Activated CD4-positive, CD25-positive, alpha-beta regulatory T cell treated with anti-CD3 and anti-CD28 coated beads, Interleukin-2, amount 50 U/mL, for 72 hours (primary cell): ENCODE measurements around the gene CKMT2.

Experiments
- DNase-seq: peaks from one replicate; pipeline ENCODE4 v3.0.0; 2021

CKMT2 gene

DNA sequence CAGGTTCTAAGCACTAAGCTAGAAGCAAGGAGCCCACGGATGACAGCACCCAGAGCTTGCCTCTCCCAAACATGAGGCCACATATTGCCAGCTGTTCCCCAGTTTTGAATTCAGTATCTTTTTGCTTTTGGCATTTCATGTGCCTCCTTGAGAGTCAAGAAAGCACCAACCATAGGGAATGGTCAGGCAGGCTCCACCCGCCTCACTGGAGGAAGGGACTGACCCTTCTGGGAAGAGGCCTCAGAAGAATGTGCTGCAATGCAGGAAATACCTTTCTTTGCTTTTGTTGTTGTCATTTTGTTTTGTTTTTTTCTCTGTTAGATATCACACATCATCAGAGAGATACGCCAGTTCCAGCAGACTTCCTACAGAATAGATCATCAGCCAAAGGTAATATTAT is 13.7 kb upstream of the CKMT2 start:
- DNase-seq = no peak

DNA sequence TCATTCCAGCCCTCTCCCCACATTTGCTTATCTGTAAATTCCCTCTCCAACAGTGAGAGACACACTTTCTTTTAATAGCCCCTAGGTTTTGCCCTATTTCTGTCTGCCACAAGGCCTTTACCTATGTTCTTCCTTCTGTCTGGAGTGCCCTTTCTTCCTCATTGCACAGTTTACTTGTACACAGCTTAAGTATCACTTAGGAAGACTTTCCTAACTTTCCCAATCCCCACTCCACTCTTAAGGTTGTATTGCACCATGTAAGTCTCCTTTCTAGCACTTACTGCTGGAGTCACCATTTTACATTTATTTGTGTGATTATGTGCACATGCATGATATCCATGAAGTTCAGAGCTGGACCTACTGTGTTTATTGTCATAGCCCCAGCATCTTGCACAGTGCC is 10.8 kb upstream of the CKMT2 start:
- no peak for DNase-seq

DNA sequence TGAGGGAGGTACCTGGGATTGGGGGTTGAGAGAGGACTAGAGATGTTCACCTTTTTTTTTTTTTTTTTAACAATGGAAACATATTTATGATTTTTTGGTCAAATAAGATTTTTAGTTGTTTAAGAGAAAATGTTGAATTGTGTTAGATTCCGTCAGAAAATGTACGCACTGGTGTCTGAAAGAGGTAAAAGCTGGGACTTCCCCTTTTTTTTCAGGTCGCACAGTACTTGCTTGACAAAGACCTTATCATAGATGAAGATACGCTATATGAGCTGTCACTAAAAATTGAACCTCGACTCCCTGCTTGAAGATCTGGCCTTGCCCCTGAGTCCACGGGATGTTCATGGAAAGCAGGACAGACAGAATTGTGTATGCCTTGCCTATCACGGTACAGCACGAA is 7.7 kb upstream of the CKMT2 start:
- no peak for DNase-seq

DNA sequence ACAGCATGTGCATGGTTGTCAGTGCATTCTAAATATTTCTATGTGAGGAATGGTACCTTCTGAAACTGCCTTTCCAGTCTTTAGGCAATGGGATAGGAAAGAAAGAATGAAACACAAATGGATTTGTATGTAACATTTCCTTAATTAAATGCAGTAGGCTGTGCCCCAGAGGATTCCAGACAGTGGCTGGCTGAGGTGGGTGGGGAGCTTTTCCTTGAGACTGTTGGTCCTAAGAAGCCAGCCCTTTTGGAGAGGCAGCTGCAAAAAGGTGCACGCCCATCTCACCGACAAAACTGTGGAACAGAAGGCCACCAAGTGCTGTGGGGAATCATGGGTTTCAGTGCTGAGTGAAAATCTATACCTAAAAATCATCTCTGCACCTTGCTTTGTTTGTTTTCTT is 6.8 kb upstream of the CKMT2 start:
- no peak for DNase-seq

DNA sequence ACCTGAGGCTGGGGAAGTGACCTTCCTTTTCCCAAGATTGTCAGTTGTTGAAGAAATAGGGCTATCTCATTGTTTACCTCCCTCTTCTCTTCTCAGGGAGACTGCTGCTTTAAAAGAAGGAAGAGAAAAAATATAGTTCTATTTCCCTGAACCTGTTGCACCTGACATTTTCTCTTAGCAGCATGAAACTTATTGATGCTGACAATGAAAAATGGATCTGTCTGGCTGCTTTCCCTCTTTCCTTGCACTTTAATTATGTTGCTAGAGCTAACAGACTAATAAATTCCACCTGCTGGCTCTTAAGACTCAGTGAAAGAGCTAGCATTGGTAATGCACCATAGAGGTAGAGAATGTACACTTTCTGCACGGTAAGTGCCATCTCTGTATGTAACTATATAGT is 6.2 kb upstream of the CKMT2 start:
- DNase-seq = no peak

DNA sequence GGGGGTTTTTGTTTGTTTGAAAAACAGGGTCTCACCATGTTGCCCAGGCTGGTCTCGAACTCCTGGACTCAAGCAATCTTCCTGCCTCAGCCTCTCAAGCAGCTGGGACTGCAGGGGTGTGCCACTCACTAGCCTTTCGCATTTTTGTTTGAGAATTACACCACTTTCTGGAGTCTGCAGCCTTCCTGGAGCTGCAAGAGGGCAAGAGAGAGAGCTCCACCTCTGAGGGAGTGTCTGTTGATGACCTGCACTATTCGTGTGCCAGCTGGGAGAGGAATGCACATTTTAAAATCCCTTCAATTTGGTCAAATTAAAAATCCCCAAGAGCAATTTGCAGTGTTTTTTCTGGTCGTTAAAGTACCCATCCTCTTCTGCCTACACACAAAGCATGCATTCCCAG is 5.0 kb upstream of the CKMT2 start:
- no peak for DNase-seq

DNA sequence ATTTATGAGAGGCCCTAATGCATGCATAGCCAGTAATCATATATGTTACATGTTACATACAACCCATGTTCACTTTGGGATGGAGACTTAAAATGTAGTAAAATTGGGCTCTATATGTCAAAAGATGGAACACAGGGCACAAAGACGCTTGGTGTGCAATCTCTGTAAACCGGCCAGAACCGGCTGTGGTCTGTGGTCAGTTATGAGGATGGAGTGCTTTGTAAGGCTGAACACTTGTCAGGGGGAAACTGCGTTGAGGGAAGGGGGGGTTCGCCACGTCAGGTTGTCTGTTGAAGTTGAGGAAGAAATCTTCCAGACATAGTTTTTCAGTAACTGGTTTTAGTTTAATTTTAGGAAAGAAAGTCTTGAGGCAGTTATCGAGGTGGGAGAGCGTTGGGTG is 2.7 kb upstream of the CKMT2 start:
- no peak for DNase-seq

DNA sequence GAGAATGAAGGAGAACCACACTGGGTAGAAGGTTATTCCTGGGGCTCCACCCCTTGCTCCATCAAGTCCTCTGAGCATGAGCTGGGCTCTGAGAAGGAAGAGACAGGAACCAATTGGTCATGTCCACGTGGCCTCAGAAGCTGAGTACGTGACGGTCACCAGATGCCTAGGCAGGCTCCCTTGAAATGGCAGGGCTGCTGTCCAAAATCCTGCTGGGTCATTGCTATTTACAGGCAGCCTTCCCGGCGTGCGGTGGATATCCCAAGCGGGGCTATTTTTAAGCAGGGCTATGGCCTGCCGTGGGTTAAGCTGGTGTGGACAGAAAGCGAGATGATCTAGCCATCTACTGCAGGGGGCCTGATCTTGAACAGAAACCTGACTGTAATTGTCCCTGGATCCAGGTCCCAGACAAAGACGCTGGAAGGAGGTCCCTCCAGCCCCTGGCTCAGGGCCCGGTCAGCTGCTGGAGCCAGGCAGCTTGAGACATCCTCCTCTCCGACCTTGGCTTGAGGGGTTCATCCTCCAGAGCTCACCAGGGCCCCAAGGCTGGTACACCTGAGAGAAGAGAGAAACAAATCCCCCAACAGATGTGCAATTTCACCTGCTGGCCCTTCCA is 550 bp upstream of the CKMT2 start:
- DNase-seq = no peak

DNA sequence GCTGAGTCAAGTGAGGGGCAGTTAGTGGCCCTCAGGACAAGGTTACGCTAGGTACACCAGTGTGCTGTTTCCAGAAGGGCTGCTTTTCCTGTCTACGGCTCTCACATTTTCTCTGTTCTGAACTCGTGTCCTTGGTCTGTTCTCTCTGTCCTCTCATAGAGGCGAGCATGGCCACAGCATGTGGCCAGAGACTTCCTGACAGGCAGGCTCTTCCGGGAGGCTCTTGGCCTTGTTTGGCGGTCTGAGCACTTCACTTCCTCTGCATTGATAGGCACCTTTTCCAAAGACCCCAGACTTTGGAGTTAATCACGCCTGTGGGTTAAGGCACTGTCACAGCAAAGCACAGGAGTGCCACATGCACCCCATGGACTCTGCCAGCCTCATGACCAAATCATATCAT is 1.2 kb downstream of the CKMT2 start:
- no peak for DNase-seq

DNA sequence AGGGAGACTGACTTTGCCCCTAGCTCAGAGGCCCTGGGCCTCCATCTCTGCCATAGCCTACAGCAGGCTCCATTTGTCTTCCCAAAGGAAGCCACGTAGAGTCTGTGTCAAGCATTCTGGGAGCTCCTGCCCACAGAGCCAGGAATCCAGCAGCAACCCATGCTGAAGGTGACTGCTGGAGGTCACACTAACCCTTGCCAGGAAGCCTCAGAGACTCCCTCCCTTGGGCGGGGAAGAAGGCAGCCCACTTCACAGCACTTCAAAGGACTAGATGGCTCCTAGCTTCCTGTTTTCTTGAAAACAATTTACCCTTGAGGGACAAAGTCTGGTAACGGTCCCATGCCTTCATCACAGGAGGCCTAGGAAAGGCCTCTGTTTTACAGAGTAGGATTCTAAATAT is 1.7 kb downstream of the CKMT2 start:
- DNase-seq = no peak

DNA sequence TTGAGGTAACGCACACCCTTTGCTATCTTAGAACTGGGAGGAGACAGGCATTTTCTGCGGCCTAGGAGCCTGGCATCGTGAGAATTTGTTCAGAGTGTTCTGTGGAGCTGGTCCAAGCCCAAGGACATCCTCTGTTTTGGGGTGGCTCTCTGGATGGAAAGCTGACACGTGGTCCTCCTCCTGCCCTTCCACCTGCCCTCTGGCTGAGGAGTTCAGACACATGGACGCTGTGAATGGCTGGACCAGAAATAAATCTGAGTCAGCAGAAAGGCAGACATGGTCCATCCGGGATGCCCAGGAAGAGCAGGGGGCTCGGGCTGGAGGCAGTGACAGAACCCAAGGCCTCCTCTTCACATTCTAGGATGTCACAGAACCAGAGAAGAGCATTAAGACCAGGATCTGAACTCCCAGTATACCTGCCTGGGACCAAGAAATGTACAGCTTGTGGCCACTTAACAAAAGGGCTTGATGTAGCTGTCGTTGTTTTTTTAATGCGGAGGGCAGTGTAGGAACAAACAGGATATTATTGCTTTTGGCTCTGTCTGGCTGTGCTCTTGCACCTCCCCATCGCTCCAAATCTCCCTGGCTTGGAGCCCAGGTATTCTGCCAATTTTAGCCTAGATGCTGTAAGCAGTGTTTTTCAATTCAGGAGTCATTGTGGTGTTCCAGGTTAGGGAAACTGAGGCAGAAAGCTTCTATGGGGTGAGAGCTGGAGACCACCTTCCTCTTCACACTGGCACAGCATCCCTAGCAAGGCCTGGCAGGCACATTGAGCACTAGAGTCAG is 2.4 kb downstream of the CKMT2 start:
- DNase-seq = no peak

DNA sequence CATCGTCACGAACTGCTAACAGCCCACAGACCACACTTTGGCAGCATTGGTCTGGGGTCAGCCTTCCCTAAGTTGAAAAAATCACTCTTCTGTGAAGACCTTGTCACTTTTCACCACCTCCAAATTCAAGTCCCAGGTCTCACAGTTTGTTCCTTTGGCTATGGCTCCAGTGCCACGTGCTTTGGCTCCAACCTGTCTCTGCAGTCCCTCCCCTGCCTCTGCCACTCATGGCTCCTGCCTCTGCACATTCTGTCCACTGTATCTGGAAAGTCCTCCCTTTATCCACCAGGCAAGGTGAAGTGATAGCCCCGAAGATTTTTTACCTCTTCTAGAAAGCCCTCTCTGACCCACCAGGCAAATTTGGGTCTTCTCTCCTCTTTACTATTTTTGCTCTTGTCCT is 5.3 kb downstream of the CKMT2 start:
- DNase-seq = no peak

DNA sequence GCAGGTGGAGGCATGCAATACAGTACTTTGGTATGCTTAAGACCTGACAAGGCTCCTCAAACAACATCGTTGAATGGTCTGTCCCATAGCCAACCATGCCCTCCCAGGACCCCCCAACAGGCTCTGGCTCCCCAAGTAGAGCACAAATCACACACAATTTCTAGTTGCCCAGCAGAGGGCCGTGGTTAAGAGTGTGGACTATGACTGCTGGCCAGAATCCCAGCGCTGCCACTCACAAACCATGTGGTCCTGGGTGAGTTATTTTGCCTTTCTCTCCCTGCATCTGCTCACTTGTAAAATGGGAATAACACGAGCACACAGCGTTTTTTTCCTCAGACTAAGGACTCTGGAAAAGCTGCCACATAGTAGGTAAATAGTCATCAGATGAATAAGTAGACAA is 6.5 kb downstream of the CKMT2 start:
- no peak for DNase-seq

DNA sequence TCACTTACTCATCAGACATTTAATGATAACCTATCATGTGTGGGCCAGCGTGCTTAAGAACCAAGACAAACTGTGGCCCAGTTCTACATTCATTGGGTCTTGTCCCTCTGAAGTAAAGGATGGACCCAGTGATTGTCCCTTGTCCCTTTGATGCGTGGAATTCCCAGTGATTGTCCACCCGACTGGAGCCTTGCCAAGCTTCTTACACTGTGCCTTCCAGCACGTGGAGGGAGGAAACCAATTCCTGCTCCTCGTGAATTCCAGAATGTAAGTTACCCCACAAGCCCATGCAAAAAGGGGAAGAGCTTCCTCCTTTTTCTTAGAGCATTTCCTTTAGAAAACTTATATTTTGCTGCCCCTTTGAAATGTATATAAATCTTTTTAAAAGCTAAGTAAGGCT is 7.9 kb downstream of the CKMT2 start:
- no peak for DNase-seq

DNA sequence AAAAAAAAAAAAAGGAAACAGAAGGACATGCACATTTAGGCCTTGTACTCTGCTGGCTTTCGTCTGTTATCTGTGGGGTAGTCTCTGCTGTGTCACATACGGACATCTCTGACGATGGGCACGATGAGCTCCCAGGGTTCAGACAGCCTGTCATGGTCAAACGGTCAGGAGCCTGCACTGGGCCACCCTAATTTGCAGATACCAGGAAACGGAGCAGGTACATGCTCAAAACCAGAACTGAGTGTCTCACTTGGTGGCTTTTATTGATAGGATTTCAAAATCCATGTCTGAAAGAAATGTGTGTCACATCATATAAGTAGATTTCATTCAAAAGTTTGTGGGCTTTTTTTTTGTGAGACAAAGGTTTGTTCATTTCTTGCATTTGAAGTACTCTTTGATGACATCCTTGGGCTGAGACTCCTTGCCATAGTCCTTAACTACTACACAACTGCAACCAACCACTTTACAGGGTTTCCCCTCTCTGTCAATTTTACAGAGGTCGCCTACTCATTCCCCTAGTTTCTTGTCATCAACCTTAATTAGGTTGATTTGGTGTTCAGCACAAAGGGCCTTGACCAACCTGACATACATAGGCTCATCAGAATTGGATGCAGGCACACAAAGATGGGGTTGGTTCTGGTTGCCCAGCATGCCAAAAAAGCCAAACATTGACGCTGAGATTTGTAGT is 9.0 kb downstream of the CKMT2 start:
- no peak for DNase-seq

DNA sequence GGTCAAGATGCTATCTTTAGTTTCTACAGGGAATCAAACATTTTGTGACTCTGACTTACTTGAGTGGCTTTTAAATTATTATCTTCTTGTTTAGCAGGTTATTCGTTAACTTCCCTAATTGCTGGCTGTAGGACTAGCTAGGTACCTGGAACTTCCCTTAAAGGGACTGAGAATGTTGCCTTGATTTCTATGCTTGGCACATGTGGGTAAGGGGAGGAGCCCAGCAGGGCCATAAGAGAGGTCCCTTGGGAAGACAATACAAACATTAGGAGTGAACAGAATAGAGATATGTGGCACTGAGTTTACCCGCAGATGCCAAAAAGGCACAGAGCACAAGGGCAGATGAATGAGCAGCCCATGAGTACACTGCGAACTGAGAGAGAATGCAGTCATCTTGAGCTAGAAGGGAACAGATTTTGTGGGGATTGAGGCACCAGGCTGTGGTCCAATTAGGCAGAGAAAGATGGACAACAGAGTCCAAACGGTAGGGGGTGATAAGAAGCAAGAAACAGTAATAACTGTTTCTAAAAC is 9.8 kb downstream of the CKMT2 start:
- no peak for DNase-seq

DNA sequence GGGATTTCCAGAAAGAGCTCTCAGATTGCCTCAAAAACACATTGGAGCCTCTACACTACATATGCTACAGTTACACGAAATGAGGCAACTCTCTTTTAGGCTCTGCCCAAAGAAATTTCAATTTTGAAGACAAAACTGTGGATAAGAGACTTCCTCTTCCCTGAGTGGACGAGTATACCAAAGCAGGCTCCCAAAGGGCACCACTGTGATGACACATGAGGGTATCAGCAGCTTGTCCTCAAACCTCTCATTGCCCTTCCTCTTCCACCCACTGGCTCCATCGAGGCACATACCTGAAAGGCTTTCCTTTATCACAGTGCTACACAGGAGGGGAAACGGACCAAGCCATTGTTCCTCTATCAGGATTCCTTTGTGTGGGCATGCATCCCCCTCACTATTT is 11.3 kb downstream of the CKMT2 start:
- no peak for DNase-seq

DNA sequence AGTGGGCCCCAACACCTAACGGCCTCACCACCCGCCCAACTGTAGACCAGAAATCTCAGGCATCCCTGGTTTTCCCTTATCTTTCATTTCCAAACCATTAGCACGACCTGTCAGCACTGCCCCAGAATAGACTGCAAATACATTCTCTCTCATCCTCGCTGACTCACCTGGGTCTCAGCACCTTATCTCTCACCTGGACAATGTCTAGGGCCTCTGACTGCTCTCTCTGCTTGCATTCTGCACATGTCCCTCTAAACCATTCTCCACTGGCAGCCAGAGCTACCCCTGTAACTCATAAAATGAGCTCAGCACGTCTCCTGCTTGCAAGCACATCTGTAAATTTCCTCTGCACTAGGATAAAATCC is 12.7 kb downstream of the CKMT2 start:
- DNase-seq = no peak

DNA sequence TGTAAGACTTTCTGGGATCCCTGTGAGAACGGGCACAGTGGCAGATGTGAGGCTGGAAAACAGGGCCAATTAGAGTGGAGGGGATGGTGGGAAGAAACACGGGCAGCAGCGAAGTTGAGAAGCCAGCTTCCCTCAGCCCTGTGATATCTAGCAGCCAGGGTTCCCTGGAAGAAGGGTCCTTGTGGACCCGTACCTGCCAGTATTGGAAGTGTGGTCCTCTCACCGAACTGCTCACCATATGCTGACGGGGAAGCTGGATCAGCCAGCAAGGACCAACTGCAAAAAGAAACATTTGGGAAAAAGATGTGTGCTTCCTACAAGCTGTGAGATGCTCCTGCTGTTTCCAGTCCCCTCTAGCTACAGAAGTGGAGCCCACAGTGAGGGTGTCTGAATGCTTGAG is 13.6 kb downstream of the CKMT2 start:
- no peak for DNase-seq

DNA sequence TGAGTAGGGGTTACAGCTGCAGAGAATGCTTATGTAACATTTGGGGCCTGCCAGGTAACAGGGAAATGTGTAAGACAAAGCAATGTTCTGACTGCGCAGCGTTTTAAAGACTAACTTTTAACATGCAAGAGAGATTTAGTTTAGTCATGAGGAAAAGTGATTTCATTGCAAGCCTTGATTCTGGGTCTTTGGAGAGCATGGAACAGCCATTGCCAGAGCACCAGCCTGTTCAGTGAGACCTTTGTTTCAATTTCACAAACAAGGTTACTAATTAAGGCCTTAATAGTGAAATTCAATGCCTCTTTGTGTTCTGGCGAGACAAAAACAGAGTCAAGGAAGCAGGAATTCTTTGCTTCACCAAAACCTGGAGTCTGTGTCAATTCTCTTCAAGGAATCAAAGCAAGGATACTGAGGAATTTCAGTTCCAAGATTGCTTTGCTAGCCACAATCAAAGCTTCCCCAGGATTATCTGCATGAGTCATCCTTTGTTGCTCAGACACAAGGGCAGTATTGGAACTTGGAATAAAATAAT is 14.4 kb downstream of the CKMT2 start:
- DNase-seq = no peak

DNA sequence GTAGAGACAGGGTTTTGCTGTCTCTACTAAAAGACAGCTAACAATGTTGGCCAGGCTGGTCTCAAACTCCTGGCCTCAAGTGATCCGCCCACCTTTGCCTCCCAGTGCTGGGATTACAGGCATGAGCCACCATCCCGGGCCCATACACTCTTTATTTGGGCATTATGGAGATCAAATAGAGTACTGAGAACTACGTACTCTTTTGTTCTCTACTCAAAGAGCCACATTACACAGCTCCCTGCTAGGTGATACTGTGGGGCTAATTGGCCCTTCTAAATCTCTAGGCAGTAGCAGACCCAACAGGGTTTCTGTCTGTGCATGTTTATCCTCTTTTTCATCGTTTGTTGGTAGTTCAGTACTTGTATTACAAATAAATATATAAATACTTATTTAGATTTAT is 16.1 kb downstream of the CKMT2 start:
- DNase-seq = no peak

DNA sequence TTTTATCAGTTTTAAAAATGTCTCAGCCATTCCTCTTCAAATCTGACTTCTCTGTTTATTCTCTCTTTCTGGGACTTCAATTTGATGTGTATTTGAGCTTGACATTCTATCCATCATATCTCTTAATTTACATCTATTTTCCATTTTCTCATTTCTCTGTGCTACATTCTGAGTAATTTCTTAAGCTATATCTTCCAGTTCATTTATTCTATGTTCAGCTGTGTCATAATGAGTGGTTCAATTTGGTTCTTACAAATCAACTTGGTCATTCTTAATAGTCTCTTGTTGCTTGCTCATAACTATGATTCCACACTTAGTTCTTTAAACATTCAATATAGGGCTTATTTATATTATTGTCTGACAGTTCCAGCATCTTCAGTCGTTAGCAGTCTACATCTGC is 16.9 kb downstream of the CKMT2 start:
- DNase-seq = no peak

DNA sequence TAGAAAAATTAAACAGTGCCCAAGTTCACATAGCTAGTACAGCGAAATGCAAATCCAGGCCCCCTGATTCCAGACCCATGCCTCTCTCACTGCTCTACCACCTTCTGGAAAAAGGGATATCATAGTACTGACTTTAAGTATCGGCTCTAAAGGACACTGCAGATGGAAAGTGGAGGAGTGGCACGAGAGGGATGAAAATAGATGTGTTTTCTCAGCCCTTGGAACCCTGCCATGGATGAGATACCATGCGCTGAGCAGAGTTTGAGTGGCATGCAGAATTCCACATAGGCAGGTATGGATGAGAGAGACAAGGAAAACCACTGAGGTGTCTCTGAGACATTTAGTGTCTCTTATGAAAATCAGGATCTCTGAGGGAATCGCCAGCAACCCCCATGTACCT is 18.8 kb downstream of the CKMT2 start:
- DNase-seq = no peak

DNA sequence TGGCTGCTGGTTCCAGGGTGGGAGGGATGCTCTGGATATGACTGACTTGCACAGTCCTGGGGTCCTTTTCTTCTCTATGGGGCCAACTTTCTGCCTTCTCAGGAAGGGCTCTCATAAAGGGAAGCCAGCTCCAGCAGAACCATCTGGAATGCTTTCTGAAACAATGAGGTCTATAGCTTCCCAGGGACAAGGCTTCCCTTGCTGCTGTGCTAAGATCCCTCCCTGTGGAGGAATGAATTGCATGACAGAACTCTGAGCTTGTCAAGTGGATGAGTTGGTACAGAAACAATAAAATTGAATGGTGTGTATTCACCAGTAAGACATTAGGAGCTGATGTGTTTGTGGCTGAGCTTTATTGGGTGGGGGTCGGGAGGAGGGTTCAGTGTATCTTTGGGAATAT is 19.8 kb downstream of the CKMT2 start:
- no peak for DNase-seq
